Neutrophil (primary cell): Measurements from ENCODE around the gene WIPF3.

Source experiments
- H3K27ac ChIP-seq: fragments of 200-600 bp; sonication (generic); 2 replicates; pipeline ENCODE4 v1.5.1; 2016; ENCODE audit warnings: mild to moderate bottlenecking, moderate library complexity
- H3K27me3 ChIP-seq: fragments of 200-600 bp; sonication (generic); 2 replicates; pipeline ENCODE4 v1.6.0; 2016; ENCODE audit warnings: mild to moderate bottlenecking
- H3K36me3 ChIP-seq: fragments of 200-600 bp; sonication (generic); 2 replicates; pipeline ENCODE4 v1.5.1; 2017
- H3K4me1 ChIP-seq, 2 experiments: fragments of 200-600 bp in 1 of 2; sonication (generic) in 1 of 2; 1 replicate in 1 of 2; 2 replicates in 1 of 2; pipeline versions ENCODE4 v1.5.1 to v1.6.1; 2013 to 2016; ENCODE audit warnings: low read depth in 1 of 2, low read length in 1 of 2, mild to moderate bottlenecking in 1 of 2, moderate library complexity in 1 of 2; ENCODE audit not compliant: control insufficient read depth in 1 of 2, insufficient read depth in 1 of 2
- H3K4me3 ChIP-seq, 2 experiments: fragments of 200-600 bp in 1 of 2; sonication (generic) in 1 of 2; 1 replicate in 1 of 2; 2 replicates in 1 of 2; pipeline ENCODE4 v1.5.1; 2013 to 2016; ENCODE audit warnings: low read depth in 1 of 2, low read length in 1 of 2, mild to moderate bottlenecking in 1 of 2, moderate library complexity in 1 of 2
- H3K9me3 ChIP-seq: fragments of 200-600 bp; sonication (generic); 2 replicates; pipeline ENCODE4 v1.5.1; 2016
- TF ChIP-seq, protein P1 (sequence below): fragments of 200-600 bp; sonication (generic); IDR thresholded peaks from 2 replicates; pipeline ENCODE4 v1.5.1; 2016; ENCODE audit warnings: antibody characterized with exemption

WIPF3 gene

DNA sequence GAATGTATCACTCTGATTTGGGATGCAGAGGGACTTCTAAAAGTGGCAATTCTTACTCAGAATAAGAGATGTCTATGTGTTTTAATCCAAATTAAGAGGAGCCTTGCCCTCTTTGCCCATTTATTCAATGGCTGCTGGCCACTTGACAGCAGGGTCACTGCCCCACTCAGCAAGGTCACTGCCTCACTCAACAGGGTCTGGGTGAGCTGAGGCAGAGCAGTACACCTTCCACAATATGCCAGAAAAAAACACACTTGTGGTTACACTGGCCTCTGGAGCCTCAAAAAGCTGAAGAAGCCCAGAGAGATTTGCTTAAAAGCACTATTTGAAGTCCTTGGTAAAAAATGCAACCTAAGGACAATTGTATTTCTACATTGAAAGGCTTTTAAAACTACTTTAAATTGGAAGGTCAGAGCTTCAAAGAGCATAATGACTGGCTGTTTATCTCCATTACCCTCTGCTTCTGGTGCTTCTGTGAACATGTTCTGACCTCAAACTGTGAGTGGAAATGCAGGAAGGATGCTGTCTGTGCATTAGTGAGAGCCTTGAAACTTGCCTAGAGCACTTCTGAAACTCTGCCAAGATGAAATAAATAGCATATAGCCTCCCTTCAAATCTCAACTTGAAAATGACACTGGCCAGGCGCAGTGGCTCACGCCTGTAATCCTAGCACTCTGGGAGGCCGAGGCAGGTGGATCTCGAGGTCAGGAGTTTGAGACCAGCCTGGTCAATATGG lies 35.1 kb upstream of the WIPF3 start:
- H3K9me3 ChIP-seq = no peaks in the 10 kb centered on the region
- TF ChIP-seq, protein P1, sequence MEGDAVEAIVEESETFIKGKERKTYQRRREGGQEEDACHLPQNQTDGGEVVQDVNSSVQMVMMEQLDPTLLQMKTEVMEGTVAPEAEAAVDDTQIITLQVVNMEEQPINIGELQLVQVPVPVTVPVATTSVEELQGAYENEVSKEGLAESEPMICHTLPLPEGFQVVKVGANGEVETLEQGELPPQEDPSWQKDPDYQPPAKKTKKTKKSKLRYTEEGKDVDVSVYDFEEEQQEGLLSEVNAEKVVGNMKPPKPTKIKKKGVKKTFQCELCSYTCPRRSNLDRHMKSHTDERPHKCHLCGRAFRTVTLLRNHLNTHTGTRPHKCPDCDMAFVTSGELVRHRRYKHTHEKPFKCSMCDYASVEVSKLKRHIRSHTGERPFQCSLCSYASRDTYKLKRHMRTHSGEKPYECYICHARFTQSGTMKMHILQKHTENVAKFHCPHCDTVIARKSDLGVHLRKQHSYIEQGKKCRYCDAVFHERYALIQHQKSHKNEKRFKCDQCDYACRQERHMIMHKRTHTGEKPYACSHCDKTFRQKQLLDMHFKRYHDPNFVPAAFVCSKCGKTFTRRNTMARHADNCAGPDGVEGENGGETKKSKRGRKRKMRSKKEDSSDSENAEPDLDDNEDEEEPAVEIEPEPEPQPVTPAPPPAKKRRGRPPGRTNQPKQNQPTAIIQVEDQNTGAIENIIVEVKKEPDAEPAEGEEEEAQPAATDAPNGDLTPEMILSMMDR = no peak
- no peak overlapping the region for H3K27ac ChIP-seq
- no peaks in the 10 kb centered on the region for H3K36me3 ChIP-seq
- H3K27me3 ChIP-seq = no peaks in the 10 kb centered on the region
- no peaks in the 10 kb centered on the region for H3K4me1 ChIP-seq
- no peak overlapping the region for H3K4me3 ChIP-seq

DNA sequence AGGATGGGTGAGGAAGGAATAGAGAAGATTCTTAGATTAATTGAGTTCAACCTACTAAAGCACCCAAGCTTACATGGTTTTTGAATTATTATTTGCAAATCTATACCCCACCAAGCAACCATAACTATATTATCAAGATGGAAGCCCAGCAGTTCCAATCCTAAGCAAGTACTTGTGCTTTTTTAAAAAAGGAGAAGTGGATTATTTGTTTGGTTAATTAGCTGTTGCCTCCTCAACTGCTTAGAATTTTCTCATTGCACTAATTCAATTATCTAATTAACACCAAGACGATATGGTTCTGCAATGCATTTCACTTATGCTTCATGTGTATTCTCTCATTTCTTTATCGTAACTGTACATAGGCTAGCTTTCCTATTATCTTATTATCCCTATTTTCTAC lies 27.3 kb upstream of the WIPF3 start:
- Histone ChIP-seq H3K27ac (no peak overlapping the region), H3K27me3 (no peaks in the 10 kb centered on the region), H3K4me1 (no peaks in the 10 kb centered on the region), H3K9me3 (no peaks in the 10 kb centered on the region), H3K4me3 (no peak overlapping the region), H3K36me3 (no peaks in the 10 kb centered on the region)
- TF ChIP-seq, protein P1 = no peak

DNA sequence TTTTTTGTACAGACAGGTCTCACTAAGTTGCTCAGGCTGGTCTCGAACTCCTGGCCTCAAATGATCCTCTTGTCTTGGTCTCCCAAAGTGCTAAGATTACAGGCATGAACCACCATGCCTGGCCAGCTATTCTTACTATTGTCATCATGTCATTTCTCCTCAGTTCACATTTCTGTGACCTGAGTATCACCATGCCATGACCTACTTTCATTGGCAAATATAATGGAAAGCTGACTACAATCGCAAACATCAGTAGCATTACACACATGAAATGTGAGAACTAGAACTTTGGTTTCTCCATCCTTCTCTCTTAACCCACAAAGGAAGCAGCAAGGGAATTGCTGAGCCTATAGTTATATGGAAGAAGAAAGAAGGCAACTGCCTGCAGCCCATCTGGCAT lies 26.0 kb upstream of the WIPF3 start:
- Histone ChIP-seq H3K27ac (no peak overlapping the region), H3K4me1 (no peaks in the 10 kb centered on the region), H3K4me3 (no peak overlapping the region), H3K36me3 (no peaks in the 10 kb centered on the region), H3K27me3 (no peaks in the 10 kb centered on the region), H3K9me3 (no peaks in the 10 kb centered on the region)
- TF ChIP-seq, protein P1 = no peak

DNA sequence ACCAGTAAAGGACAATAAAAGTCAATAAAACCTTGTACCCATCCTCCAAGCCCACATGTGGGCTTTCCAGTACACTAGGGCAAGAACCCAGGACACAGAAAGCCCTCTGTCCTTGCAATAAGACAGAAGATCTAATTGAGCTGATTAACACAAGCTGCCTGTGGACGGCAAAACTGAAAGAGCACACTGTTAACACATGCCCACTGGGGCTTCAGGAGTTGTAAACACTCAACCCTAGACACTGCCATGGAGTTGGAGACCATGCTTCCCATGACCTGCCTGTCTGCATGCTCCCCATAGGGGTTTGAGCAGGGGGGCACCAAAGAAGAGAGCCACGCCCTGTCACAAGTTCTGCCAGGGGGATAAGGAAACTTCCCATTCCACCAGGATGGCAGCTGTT lies 22.6 kb upstream of the WIPF3 start:
- TF ChIP-seq, protein P1 = no peak
- Histone ChIP-seq H3K36me3 (no peaks in the 10 kb centered on the region), H3K27ac (no peak overlapping the region), H3K4me3 (no peak overlapping the region), H3K4me1 (no peaks in the 10 kb centered on the region), H3K27me3 (no peaks in the 10 kb centered on the region), H3K9me3 (no peaks in the 10 kb centered on the region)

DNA sequence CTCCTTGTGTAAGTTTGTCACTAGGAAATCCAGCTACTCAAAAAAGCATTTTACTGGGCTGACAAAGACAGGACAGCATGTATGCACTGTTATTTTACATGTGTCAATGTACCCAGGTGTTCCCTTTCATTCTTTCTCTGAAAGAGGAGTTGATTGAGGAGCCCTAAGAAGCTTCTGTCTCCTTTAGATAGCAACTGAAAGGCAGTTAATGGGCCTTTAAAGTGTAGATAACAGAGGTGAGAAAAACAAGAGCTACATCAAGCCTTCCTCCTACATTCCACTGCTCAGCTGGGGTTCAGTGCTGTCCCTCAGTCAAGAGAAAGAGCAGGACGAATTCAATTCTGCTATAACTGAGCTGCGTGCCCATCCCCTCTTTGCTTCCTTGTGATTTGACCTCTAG lies 12.8 kb upstream of the WIPF3 start:
- no peaks in the 10 kb centered on the region for H3K27me3 ChIP-seq
- H3K4me3 ChIP-seq = no peak overlapping the region
- no peaks in the 10 kb centered on the region for H3K36me3 ChIP-seq
- no peaks in the 10 kb centered on the region for H3K4me1 ChIP-seq
- H3K27ac ChIP-seq = no peak overlapping the region
- TF ChIP-seq, protein P1 = no peak
- H3K9me3 ChIP-seq = no peaks in the 10 kb centered on the region
